Measurements from ENCODE around the gene SLC36A1. TPM values are rescaled to one million over a fixed set of nuclear protein-coding genes. Genes with fewer than 3 reads are reported as not detected.

SLC36A1 gene
- total RNA-seq, 1 donor from 2014 or later, result 14.1 TPM

GRCh38 chr5:151509231-151509630 lies 61.8 kb downstream of the SLC36A1 start:
- CTCF ChIA-PET, result interaction anchor here (1.0 to 1.9 kb wide), 5 partner anchors 10 to 232 kb away, joined by 3 to 5 read pairs (median 4); no protein-coding TSS in a partner anchor
- DNase-seq, result no peak
- peaks cover 10% of the 10 kb centered on the region for H3K4me1 Mint-ChIP-seq
- no peak overlapping the region for H3K4me3 Mint-ChIP-seq
- ATAC-seq (ENCODE audit: low read depth), result peak; percentile 71
- H3K9me3 Mint-ChIP-seq, result no peaks in the 10 kb centered on the region
- no peaks in the 10 kb centered on the region for H3K27me3 Mint-ChIP-seq
- POLR2A ChIA-PET, result interaction anchor here (0.8 kb wide), 1 partner anchor 262 kb away, joined by 3 read pairs; the partner anchor contains the start of gene G3BP1
- H3K36me3 Mint-ChIP-seq (ENCODE audit: low read depth), result no peaks in the 10 kb centered on the region
- H3K27ac Mint-ChIP-seq, result peak overlapping the region; percentile 30
- intact Hi-C loops (cut with micrococcal nuclease), result loop anchor here (10.0 kb wide), 1 partner anchor 504 kb away; no protein-coding TSS in a partner anchor
- no peak for TF ChIP-seq CTCF (IDR thresholded peaks at IDR 0.05)

DNA sequence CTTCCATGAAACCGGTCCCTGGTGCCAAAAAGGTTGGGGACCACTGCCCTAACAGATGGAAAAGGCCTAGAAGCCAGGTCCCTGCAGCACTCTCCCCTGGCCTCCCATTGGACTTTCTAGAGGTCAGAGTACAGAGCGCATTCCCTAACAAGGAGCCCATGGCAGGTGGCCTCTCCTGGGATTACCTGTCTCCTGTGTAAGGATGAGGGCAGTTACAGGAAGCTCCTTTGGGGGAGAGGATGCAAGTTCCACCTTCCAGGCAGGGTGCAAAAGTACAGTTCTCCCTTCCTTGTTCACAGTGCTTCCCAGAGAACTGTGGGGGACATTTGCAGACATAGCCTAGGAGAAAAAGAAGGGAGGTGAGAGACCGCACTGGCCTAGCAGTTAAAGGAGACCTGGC lies 62.4 kb downstream of the SLC36A1 start:
- DNase-seq (no peak), ATAC-seq (ENCODE audit: low read depth) (no peak)
- TF ChIP-seq CTCF (IDR thresholded peaks at IDR 0.05), result no peak
- Mint-ChIP-seq H3K4me3 (no peak overlapping the region), H3K9me3 (no peaks in the 10 kb centered on the region), H3K36me3 (ENCODE audit: low read depth) (no peaks in the 10 kb centered on the region), H3K4me1 (peaks cover 10% of the 10 kb centered on the region), H3K27ac (no peak overlapping the region), H3K27me3 (no peaks in the 10 kb centered on the region)
- CTCF ChIA-PET, result interaction anchor here (1.0 to 1.9 kb wide), 3 partner anchors 11 to 142 kb away, joined by 3 to 5 read pairs (median 4); no protein-coding TSS in a partner anchor
- intact Hi-C loops (cut with micrococcal nuclease), result loop anchor here (10.0 kb wide), 1 partner anchor 505 kb away; no protein-coding TSS in a partner anchor
- POLR2A ChIA-PET, result interaction anchor here (0.8 kb wide), 1 partner anchor 261 kb away, joined by 3 read pairs; the partner anchor contains the start of gene G3BP1

GRCh38 chr5:151517122-151517920 lies 69.9 kb downstream of the SLC36A1 start:
- H3K9me3 Mint-ChIP-seq, result no peaks in the 10 kb centered on the region
- peaks cover 4% of the 10 kb centered on the region for H3K27me3 Mint-ChIP-seq

GRCh38 chr5:151520294-151520693 lies 72.9 kb downstream of the SLC36A1 start:
- POLR2A ChIA-PET, result no interaction called here
- DNase-seq, result no peak
- intact Hi-C loops (cut with micrococcal nuclease), result no loop called here

More at GRCh38 chr5:151517122-151517920, 69.9 kb downstream of the SLC36A1 start:
- no peak for DNase-seq
- H3K4me3 Mint-ChIP-seq, result no peak overlapping the region
- intact Hi-C loops (cut with micrococcal nuclease), result no loop called here
- no peak overlapping the region for H3K27ac Mint-ChIP-seq
- no peaks in the 10 kb centered on the region for H3K36me3 Mint-ChIP-seq (ENCODE audit: low read depth)
- H3K4me1 Mint-ChIP-seq, result no peaks in the 10 kb centered on the region
- ATAC-seq (ENCODE audit: low read depth), result no peak
- ChIA-PET POLR2A (no interaction called here), CTCF (no interaction called here)
- no peak for TF ChIP-seq CTCF (IDR thresholded peaks at IDR 0.05)

More at GRCh38 chr5:151520294-151520693, 72.9 kb downstream of the SLC36A1 start:
- Mint-ChIP-seq H3K4me1 (no peaks in the 10 kb centered on the region), H3K27me3 (peaks cover 4% of the 10 kb centered on the region), H3K27ac (no peak overlapping the region), H3K9me3 (no peaks in the 10 kb centered on the region), H3K36me3 (ENCODE audit: low read depth) (no peaks in the 10 kb centered on the region), H3K4me3 (no peak overlapping the region)
- no peak for TF ChIP-seq CTCF (IDR thresholded peaks at IDR 0.05)
- CTCF ChIA-PET, result interaction anchor here (1.0 to 2.0 kb wide), 3 partner anchors 11 to 132 kb away, joined by 3 to 8 read pairs (median 4); no protein-coding TSS in a partner anchor
- ATAC-seq (ENCODE audit: low read depth), result no peak

Measured in activated B cell treated with CpG ODN at 0.5 μM for 24 hours (primary cell).